GM21381 (cell line): ENCODE measurements around the gene PFKFB3.
"Not testable (repeated sequence)": the region's sequence is repeated elsewhere in the genome, so short reads cannot be mapped to it uniquely, and the experiment has no call there.

ENCODE experiments used
- ATAC-seq: cut with Tn5 transposase; IDR thresholded peaks from one replicate; pipeline ENCODE4 v1.9.1; 2021; ENCODE audit warnings: mild to moderate bottlenecking, moderate library complexity; ENCODE audit not compliant: unreplicated experiment

PFKFB3 gene

DNA sequence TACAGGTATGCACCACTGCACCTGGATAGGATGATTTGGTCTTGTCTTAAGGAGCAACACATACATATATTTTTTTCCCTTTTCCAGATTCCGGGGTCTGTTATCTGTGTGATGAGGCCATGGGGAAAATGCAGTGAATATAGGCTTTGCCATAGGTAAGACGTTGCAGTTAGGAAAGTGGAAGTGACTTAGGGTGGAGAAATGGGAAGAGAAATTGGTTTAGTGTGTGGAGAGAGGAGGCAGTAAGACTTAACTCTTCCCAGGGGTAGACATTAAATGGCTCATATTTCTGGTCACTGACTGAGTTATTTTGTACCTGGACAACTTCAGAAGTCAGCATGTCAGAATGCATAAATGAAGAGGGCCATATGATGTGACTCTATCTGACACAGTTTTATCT, 66.7 kb downstream of the PFKFB3 start:
- ATAC-seq, result no peak

DNA sequence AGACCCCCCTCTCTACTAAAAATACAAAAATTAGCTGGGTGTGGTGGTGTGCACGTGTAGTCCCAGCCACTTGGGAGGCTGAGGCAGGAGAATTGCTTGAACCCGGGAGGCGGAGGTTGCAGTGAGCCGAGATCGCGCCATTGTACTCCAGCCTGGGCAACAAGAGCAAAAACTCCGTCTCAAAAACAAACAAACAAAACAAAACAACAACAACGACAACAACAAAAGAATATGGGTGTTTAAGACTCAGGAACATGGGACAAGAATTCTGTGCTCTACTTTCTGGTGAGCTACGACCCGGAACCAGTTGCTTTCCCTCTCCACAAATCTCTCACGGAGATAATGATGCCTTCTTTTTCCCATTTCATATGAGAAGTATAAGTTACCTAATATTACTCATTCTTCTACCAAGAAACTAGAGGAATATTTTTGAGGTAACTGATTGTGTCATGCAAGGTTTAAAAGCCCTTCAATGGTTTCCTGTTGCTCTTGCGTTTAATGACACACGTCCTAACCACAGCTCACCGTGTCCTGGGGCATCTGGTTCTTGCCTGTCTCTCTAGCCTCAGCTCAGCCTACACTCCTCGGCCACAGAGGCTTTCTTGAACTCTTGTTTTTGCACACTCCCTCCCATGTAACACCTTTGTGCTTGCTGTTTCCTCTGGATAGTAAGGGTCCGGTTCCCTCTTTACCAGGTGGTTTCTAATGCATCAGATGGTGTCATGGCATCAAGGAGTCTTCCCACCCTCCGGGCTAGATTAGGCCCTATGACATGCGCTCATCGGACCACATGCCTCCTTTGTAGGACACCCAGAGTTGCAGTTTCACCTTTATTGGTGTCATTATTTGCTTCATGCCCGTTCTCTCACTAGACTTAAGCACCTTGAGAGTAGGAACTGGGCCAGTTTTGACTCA, 67.5 kb downstream of the PFKFB3 start:
- ATAC-seq, result peak; percentile 74

DNA sequence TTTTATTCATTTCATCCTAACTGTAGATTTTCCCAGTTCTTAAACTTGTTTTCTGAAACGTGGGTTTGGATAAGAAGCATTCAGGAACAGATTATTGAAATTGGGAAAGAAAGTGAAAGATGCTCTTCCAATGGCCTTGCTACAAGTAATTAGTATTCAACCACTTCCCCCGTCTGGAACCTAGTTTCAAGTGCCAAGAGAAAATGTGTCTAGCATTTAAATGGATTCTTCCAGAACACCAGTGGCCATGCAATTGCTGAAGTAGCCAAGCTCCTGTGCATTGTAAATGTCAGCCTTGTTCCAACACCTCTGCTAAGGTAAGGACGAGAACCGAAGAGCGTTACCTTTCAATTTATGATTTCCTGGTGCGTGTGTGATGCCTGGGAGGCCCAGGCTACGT, 68.2 kb downstream of the PFKFB3 start:
- ATAC-seq, result no peak

DNA sequence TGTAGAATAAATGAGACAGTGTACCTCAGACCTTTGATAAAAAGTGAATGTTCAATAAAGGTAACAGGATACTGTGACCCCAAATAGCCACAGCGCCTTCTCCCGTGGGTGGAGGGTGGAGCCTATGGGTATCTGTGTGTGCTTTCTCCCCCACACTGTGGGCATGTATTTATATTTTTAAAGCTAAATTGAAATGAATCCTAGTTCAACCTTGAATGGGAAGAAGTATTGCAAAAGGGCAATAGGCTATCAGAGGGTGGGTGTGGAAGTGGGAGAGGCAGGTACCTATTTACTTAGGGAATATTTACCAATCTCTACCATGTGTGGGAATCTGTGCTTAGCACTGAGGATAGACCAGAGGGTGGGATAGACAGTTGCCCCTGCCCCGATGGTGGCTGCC, 68.9 kb downstream of the PFKFB3 start:
- no peak for ATAC-seq

DNA sequence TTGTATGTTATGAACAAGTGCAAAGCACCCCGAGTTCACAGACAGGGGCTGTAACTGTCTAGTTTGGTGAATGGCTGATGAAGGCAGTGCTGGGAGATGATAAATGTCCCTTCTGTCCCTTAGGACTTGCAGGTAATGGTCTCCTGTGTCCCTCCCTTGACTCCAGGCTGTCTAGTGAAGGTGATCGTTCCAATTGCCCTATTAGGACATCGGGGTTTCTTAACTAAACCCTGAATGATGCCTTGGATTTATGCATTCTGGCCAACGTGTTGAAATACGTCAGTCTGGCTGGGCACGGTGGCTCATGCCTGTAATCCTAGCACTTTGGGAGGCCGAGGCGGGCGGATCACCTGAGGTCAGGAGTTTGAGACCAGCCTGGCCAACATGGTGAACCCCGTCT, 69.4 kb downstream of the PFKFB3 start:
- ATAC-seq, result no peak

DNA sequence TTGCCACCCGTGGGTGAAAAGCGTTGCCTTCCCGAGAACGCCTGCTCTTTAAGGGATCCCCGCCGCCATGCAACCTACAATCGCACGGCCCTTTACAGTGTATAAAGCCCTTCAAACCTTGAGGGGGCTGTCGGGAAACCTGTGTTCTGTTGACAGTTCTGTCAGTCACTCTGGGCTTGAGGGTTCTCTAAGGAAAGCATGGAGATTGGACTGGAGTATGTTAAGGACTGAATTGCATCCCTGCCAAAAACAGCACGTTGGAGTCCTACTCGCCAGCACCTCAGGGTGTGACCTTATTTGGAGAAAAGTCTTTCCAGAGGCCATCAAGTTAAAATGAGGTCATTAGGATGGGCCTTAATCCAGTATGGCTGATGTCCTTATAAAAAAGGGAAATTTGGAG, 70.6 kb downstream of the PFKFB3 start:
- no peak for ATAC-seq

DNA sequence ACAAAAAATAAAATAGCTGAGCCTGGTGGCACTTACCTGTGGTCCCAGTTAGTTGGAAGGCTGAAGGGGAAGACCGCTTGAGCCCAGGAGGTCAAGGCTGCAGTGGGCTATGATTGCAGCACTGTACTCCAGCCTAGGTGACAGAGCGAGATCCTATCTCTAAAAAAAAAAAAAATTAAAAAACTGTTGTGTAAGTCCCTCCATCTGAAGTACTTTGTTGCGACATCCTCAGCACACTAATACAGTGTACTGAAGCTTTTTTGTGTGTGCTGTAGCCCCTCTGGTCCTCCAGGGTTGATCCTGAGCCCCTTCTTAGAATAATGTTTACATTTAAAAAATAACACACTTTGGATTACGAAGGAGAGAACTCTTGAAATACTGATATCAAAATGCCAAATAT, 71.3 kb downstream of the PFKFB3 start:
- ATAC-seq, result no peak

DNA sequence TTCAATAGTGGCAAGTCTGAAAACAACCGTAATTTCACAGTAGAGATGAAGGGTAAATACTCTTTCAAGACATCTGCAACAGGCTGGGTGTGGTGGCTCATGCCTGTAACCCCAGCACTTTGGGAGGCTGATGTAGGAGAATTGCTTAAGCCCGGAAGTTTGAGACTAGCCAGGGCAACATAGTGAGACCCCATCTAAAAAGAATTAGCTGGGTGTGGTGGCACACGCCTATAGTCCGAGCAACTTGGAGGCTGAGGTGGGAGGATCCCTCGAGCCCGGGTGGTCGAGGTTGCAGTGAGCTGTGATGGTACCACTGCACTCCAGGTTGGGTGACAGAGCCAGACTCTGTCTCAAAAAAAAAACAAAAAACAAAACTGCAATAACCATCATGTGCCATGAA, 71.8 kb downstream of the PFKFB3 start:
- no peak for ATAC-seq

DNA sequence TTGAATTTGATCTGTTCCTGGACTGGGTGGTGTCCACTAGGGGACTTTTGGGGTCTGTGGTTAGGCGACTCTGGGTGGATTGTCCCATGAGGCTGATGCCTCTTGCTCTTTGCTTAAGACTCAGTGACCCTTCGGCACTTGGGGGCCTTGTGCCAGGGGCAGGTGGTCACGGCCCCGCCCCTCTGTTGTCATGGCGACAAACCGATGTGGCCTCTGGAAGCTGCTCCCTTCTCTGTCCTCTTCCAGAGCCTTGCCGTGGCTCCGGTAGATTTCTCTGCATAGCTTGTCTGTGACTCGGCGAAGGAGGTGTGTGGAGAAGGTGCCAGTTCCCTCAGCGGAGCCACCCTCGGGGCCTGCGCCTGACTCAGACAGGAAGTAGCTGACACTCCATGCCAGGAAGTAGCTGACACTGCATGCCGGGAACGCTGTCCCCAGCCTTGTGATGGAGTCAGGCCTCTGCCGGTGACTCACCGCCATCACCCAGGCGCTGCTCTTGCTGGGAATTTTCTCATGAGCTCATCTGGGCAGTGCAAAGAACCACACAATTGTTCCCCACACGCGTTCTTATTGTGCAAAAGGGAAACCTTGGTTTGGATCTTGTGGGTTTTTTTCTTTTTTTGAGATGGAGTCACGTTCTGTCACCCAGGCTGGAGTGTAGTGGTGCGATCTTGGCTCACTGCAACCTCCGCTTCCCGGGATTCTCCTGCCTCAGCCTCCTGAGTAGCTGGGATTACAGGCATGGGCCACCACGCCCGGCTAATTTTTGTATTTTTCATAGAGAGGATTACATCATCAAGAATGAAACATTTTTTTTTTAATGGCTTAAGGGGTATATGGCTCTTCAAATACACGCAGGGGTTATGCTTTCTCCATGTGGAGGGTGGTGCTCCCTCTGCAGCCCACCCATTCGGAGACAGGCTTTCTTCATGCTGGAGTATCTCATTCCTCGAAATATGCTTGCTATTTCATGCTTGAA, 72.6 kb downstream of the PFKFB3 start:
- peak; percentile 66 for ATAC-seq

DNA sequence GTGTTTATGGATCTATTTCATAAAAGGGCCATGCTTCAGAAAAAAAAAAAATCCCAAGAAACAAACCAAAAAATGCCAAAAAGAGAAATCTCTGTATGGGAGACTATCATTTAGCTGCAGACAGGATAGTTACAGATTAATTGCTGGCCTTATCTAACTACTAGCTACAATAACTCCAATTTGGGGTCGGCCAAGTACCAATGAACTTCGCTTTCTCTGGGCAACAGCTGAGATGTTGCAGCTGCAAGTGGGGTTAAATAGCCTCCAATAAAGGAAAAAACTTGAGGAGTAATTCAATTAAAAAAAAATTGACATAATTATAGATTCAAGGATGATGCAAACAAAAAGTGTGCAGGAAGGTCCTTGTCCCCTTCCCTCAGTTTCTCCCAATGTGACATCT, 73.6 kb downstream of the PFKFB3 start:
- ATAC-seq, result no peak

DNA sequence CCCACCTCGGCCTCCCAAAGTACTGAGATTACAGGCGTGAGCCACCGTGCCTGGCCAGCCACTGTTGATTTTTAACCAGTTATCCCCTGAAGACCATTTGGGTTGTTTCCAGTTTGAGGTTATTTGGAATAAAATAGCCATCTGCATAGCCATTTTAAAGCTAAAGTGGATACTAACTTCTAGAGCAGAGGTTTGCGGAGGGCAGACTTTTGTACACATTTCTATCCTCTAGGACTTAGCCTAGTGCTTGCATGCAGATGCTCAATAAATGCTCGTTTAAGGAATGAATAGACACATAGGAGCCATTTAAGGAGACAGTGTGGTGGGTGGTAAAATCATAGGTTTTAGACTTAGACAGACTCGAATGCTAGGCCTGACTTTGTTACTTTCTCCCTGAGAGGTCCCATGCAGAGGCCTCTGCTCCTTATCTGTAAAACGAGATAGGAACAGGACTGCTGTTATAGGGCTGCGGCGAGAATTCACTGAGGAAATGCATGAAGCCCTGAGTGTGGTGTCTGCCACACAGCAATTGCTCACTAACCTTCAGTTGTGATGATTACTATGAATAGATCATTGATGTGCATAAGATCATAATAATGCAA, 75.9 kb downstream of the PFKFB3 start:
- no peak for ATAC-seq

DNA sequence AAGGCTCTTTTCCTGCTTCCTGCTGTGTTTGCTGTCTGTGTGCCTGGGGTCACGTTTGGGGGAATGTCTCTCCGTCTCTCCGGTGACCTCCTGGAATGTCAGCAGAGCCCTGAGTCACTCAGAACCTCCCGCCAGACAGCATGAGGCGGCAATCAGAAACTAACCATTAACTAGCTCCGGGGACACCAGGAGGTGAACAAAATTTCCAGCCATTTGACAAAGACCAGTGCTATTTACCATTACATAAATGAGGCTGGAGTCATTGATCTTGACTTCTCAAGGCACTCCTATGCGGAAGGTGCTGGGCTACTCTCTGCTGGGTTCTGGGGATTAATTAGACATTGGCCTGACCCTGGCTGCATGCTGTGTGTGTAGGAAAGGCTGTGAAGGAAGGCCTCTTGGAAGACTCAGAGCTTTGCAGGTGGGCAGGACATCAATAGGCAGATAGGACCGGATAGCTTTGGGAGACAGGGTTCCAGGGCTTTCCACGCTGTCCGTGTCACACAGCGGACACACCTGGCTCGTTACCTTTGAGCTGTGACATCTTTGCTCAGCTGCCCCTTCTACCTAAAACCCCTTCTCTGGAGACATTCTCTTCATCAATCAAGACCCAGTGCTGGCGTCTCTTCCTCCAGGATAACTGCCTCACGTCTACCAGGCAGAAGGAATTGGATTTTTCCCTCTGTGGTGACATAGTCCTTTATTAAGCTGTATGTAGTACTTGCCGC, 77.0 kb downstream of the PFKFB3 start:
- ATAC-seq, result no peak

DNA sequence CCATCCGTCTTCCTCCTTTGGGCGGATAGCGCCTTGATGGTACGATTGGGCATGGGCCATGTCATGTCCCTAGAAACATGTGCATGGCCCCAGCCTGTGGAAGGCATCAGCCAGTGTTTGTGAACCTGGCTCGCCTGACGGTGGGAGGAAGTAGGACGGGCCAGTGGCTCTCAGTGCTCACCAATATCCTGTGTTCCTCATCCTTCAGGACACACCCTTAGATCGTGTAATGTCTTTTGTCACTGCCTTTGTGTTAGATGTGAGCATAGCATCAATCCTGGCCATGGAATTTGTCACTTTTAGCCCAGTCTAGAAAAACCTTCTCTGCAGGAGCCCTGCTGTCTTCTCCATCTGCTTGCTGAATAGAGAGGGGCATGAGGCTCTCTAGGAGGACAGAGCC, 77.6 kb downstream of the PFKFB3 start:
- ATAC-seq, result no peak

DNA sequence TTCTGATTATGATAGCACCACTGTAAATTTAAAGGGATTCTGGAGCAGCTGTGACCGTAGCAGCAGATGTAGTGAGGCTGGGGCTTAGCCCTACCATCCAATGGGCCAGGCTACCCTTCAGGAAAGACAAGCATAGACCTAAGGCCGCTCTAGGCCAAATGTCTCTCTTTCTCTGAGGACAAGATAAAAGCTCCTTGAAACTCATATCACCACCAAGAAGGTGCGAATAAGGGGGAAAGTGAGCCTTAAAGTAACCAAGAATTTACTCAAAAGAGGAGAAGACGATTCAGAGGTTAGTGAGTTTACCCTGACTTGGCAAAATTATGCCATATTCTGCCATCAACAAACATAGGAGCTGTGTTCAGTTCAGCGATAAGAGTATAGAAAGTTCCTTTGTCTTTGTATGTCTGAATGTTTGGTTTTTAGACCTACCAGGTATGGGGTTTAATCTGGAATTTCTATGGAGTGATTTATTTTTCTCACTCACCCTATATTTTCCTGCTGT, 79.8 kb downstream of the PFKFB3 start:
- ATAC-seq, result no peak

DNA sequence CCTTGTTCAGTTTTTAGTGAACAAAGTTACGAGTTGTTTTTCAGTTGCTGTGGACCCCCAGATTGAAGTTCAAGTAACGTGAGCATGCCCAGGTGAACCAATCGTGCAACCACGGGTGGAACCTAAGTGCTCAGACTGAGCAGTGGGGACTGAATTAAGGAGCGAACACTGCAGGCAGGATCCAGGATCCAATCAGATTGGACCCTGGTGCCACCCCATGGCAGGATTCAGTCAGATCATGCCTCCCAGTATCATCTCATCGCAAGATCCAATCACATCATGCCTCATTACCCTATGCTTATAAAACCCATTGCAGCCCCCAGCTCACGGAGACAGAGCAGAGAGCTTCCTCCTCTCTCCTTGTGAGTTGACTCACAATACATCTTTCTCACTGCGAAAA, 80.9 kb downstream of the PFKFB3 start:
- ATAC-seq, result no peak

DNA sequence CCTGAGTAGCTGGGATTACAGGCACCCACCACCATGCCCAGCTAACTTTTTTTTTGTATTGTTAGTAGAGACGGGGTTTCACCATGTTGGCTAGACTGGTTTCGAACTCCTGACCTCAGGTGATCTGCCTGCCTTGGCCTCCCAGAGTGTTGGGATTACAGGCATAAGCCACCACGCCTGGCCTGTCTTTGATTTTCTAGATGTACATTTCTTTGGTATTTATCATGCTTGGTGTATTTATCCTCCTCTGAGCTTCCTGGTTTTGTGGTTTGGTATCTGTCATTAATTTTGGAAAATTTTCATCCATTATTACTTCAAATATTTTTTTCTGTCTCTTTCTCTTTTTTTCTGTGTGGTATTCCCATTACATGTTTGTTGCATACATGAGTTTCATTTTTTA, 87.9 kb downstream of the PFKFB3 start:
- ATAC-seq, result not testable (repeated sequence)

DNA sequence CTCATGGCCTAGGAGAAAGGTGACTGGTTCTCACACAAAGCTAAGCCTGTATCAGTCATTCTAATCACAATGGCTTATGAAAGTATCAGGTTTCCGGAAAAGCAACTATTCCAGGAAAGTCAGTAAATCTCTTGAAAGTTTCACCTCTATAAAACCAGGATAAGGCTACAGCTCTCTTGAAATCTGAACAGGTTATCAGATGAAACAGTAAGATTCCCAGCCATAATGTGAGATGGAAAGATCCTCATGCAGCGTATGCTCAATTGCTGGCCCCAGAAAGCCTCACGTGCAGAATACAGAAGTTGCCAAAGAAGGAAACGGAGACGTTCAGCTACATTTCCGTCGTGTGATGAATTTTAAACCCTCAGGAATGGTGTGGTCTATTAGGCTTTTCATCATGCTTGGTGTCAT, 90.0 kb downstream of the PFKFB3 start:
- no peak for ATAC-seq

DNA sequence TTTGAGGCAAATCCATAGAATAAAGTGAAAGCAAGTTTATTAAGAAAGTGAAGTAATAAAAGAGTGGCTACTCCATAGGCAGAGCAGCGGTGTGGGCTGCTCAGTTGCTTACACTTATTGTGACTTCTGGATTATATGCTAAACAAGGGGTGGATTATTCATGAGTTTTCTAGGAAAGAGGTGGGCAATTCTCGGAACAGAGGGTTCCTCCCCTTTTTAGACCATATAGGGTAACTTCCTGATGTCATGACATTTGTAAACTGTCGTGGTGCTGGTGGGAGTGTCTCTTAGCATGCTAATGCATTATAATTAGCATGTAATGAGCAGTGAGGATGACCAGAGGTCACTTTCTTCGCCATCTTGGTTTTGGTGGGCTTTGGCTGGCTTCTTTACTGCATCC, 93.7 kb downstream of the PFKFB3 start:
- not testable (repeated sequence) for ATAC-seq

DNA sequence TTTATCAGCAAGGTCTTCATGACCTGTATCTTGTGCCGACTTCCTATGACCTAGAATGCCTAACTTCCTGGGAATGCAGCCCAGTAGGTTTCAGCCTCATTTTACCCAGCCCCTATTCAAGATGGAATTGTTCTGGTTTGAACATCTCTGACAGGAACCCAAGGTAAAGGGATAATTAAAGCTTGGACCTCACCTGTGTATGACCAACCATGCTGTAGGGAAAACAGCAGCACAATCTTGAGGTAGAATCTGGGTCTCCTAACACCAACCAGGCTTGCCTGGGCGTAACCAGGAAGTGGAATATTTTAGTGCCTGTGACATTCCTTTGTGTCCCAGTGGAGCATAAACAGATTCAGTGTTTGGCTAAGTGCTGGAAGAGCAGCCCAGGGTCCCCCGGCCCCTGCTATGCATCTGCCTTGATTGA, 94.1 kb downstream of the PFKFB3 start:
- no peak for ATAC-seq

DNA sequence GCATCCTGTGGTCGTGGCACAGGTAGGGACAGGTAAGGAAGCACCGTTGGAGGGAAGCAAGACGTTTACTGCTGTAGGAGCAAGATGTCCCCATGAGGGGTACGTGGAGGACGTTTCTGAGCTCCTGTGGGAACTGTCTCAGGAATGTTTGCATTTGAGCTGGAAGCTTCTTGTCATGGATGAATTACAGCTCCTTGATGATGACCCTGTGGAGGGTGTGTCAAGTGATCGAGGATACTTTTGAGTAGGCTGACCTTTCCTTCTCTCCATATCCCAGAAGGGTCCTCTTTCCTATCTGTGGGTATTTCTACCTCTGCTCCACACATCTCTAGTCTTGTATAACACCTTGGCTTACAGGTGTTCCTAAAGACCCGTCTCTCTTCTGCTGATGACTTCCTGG, 94.8 kb downstream of the PFKFB3 start:
- ATAC-seq, result no peak
